K562 (cell line): ENCODE measurements around the gene TLX3. TPM values are rescaled to one million over a fixed set of nuclear protein-coding genes. Genes with fewer than 3 reads are reported as not detected.

Source experiments
- ATAC-seq: fragments of 200-7000 bp; cut with Tn5 transposase; 3 replicates; pipeline ENCODE4 v1.9.1; 2020; ENCODE audit warnings: moderate library complexity
- Bru-seq: library from RNA; stranded (reverse); fragments of 400-500 nt; gene quantifications from one replicate; lab custom pipeline; 2021; lab: Mats Ljungman, UMichigan
- BruChase-seq, 2 experiments: library from RNA; stranded (reverse); fragments of 400-500 nt; gene quantifications; one replicate each; lab custom pipeline; 2021; lab: Mats Ljungman, UMichigan
- BruUV-seq: library from RNA; stranded (reverse); fragments of 400-500 nt; replicated peaks from 2 replicates; lab custom pipeline; 2021; lab: Mats Ljungman, UMichigan
- CTCF ChIA-PET: fragments of 300-600 bp; formaldehyde crosslinking; extraction: SDS; loops from one replicate; lab custom pipeline; 2021; ENCODE audit warnings: low intra/inter-chr PET ratio; lab: Yijun Ruan, JAX
- POLR2A ChIA-PET: fragments of 300-600, 350-650 bp; sonication (Branson Sonifier 250); formaldehyde crosslinking; extraction: SDS; loops from one replicate; lab custom pipeline; 2021; ENCODE audit warnings: antibody characterized with exemption, inconsistent platforms; lab: Yijun Ruan, JAX
- DNase-seq, 4 experiments: peaks; one replicate each; pipeline versions ENCODE4 v3.0.0 to v3.0.0-alpha.2; 2011 to 2018; ENCODE audit warnings: low spot score in 3 of 4, mixed read lengths in 3 of 4; ENCODE audit errors: extremely low read depth in 1 of 4
- FAIRE-seq: peaks from 2 replicates; lab custom pipeline; 2011; peaks lifted over from hg19 to GRCh38; lab: Jason Lieb, UNC
- H2AFZ ChIP-seq: 2 replicates; pipeline ENCODE4 v1.6.0; 2011; ENCODE audit warnings: low read depth, low read length, control low read depth, inconsistent platforms
- H3K27ac ChIP-seq: fragments of 200-600 bp; 3 replicates; pipeline ENCODE4 v1.8.0; 2011; ENCODE audit warnings: low read depth, mild to moderate bottlenecking, control low read depth, inconsistent platforms, low read length, moderate library complexity, mixed read lengths; ENCODE audit errors: extremely low read depth
- H3K27me3 ChIP-seq, 2 experiments: fragments of 300-600 bp in 1 of 2; 2 replicates in 1 of 2; 3 replicates in 1 of 2; pipeline versions ENCODE4 v1.6.0 to v1.8.0; 2011; ENCODE audit warnings: inconsistent platforms in 2 of 2, low read length in 2 of 2, mild to moderate bottlenecking in 1 of 2, mixed read lengths in 1 of 2, moderate library complexity in 1 of 2; ENCODE audit not compliant: control insufficient read depth in 2 of 2, insufficient read depth in 2 of 2
- H3K36me3 ChIP-seq: fragments of 300-600 bp; 3 replicates; pipeline ENCODE4 v1.8.0; 2011; ENCODE audit warnings: mild to moderate bottlenecking, low read length, inconsistent platforms; ENCODE audit not compliant: control insufficient read depth, insufficient read depth
- H3K4me1 ChIP-seq, 2 experiments: fragments of 200-600 bp in 1 of 2; replicated peaks in 1 of 2; 2 replicates in 1 of 2; 3 replicates in 1 of 2; pipeline versions ENCODE4 v1.5.1 to v1.8.0; 2011; ENCODE audit warnings: inconsistent platforms in 2 of 2, low read length in 2 of 2, mild to moderate bottlenecking in 1 of 2, mixed read lengths in 1 of 2, moderate library complexity in 1 of 2; ENCODE audit not compliant: control insufficient read depth in 2 of 2, insufficient read depth in 2 of 2
- H3K4me2 ChIP-seq: 2 replicates; pipeline ENCODE4 v1.6.1; 2011; ENCODE audit warnings: low read length, control low read depth, inconsistent platforms, mixed read lengths; ENCODE audit not compliant: insufficient read depth
- H3K4me3 ChIP-seq: fragments of 200-600 bp; sonication (generic), shearing (Covaris generic); 2 replicates; pipeline ENCODE4 v1.5.1; 2016; ENCODE audit warnings: control low read depth, inconsistent platforms
- H3K79me2 ChIP-seq: fragments of 200-600 bp; 3 replicates; pipeline ENCODE4 v1.8.0; 2011; ENCODE audit warnings: low read length, inconsistent platforms; ENCODE audit not compliant: control insufficient read depth, insufficient read depth
- H3K9ac ChIP-seq, 2 experiments: 2 replicates each; pipeline versions ENCODE4 v1.6.0 to v1.6.1; 2011; ENCODE audit warnings: low read depth in 2 of 2, low read length in 2 of 2, control low read depth in 1 of 2, inconsistent platforms in 1 of 2, mild to moderate bottlenecking in 1 of 2, mixed read lengths in 1 of 2; ENCODE audit not compliant: insufficient read depth in 1 of 2
- H3K9me1 ChIP-seq: one replicate; pipeline ENCODE4 v1.6.0; 2011; ENCODE audit warnings: inconsistent platforms, mild to moderate bottlenecking, low read length, moderate library complexity; ENCODE audit not compliant: control insufficient read depth, insufficient read depth
- H3K9me3 ChIP-seq: replicated peaks from 2 replicates; pipeline ENCODE4 v1.5.1; 2011; ENCODE audit warnings: low read depth, low read length, inconsistent platforms; ENCODE audit not compliant: control insufficient read depth, insufficient read depth
- H4K20me1 ChIP-seq: replicated peaks from 2 replicates; pipeline ENCODE4 v1.6.1; 2011; ENCODE audit warnings: low read length, inconsistent platforms, mixed read lengths; ENCODE audit not compliant: control insufficient read depth, insufficient read depth
- ATF6 ChIP-seq: sonication (generic); formaldehyde crosslinking; IDR thresholded peaks from 2 replicates; pipeline ENCODE4 v1.4.0; 2020; ENCODE audit warnings: mild to moderate bottlenecking, missing genetic modification reagents
- CREB1 ChIP-seq, 2 experiments: sonication (generic) in 1 of 2; formaldehyde crosslinking in 1 of 2; IDR thresholded peaks; 2 replicates each; pipeline versions ENCODE4 v1.6.1 to v1.8.0; 2012 to 2022; ENCODE audit warnings: inconsistent platforms in 1 of 2, mild to moderate bottlenecking in 1 of 2, missing genetic modification reagents in 1 of 2, moderate library complexity in 1 of 2
- GTF2B ChIP-seq: IDR thresholded peaks from 2 replicates; pipeline ENCODE4 v1.6.1; 2011; ENCODE audit not compliant: insufficient read length; ENCODE audit errors: extremely low read depth
- HMGN3 ChIP-seq: IDR thresholded peaks from 2 replicates; pipeline ENCODE4 v1.6.1; 2011; ENCODE audit warnings: borderline replicate concordance, low read depth, mild to moderate bottlenecking, mixed read lengths, low read length; ENCODE audit not compliant: insufficient read length; ENCODE audit errors: extremely low read depth
- NCOR1 ChIP-seq: fragments of 450-650 bp; IDR thresholded peaks from 2 replicates; pipeline ENCODE4 v1.6.1; 2016; ENCODE audit warnings: mild to moderate bottlenecking, moderate library complexity
- NELFE ChIP-seq: IDR thresholded peaks from 2 replicates; pipeline ENCODE4 v1.6.1; 2011; ENCODE audit warnings: mild to moderate bottlenecking; ENCODE audit not compliant: insufficient read depth, insufficient read length
- PHB2 ChIP-seq: fragments of 450-650 bp; IDR thresholded peaks from 2 replicates; pipeline ENCODE4 v1.6.1; 2017; ENCODE audit warnings: low read depth
- PPARD ChIP-seq: fragments of 250-450 bp; sonication (Bioruptor Pico); IDR thresholded peaks from 2 replicates; pipeline ENCODE4 v1.8.0; 2022; ENCODE audit warnings: inconsistent platforms, mild to moderate bottlenecking, moderate library complexity
- STAT5B ChIP-seq: fragments of 250-450 bp; sonication (Bioruptor Pico); IDR thresholded peaks from 2 replicates; pipeline ENCODE4 v1.8.0; 2021; ENCODE audit warnings: mild to moderate bottlenecking, inconsistent platforms
- TSC22D4 ChIP-seq: fragments of 450-650 bp; IDR thresholded peaks from 2 replicates; pipeline ENCODE4 v1.6.1; 2016; ENCODE audit warnings: missing genetic modification characterization, missing biosample characterization, control low read depth
- ZNF121 ChIP-seq: sonication (generic); formaldehyde crosslinking; conservative IDR thresholded peaks from 2 replicates; pipeline ENCODE4 v1.8.0; 2022; ENCODE audit warnings: missing genetic modification reagents
- ZNF263 ChIP-seq: sonication (generic); formaldehyde crosslinking; IDR thresholded peaks from 2 replicates; pipeline ENCODE4 v1.8.0; 2022; ENCODE audit warnings: mild to moderate bottlenecking, missing genetic modification reagents, borderline replicate concordance
- WGBS: fragments of 100-300 bp; shearing (Covaris generic); methylation state at CpG from one replicate; pipeline ENCODE4 v1.1.6; 2016; ENCODE audit warnings: low coverage, mixed read lengths; ENCODE audit not compliant: insufficient coverage; ENCODE audit errors: missing lambda C conversion rate; 5-methylcytosine and 5-hydroxymethylcytosine counted together
- in situ Hi-C: fragments of 300-500 bp; cut with MboI; formaldehyde crosslinking; loops from 4 replicates; pipeline ENCODE4 v1.15.0; 2018; ENCODE audit warnings: inconsistent platforms, mixed read lengths
- intact Hi-C: fragments of 100-400 bp; cut with micrococcal nuclease; formaldehyde crosslinking; loops from 2 replicates; pipeline ENCODE4 v1.14.2; 2022
- long read RNA-seq, 3 experiments: library from polyadenylated mRNA in 2 of 3; library from RNA in 1 of 3; unstranded in 2 of 3; stranded (forward) in 1 of 3; transcript quantifications; one replicate each; pipeline ENCODE4 v2.0.0, GENCODE V29; 2019 to 2022
- polyA minus RNA-seq, 3 experiments: library from RNA; depleted of rRNA, polyadenylated mRNA; stranded (reverse); fragments of >200 nt; gene quantifications; 2 replicates each; pipeline ENCODE4 v1.2.3, GENCODE V29; 2011
- polyA plus RNA-seq, 8 experiments: library from polyadenylated mRNA; depleted of rRNA in 4 of 8; stranded (reverse) in 5 of 8; unstranded in 3 of 8; fragments of >200 nt; fragmentation: Nextera tagmentation in 2 of 8; fragmentation: Illumina TruSeq in 1 of 8; extraction: Ambion mirVana in 2 of 8; extraction: Trizol in 1 of 8; gene quantifications; 2 replicates each; pipeline versions ENCODE4 v1.2.1 to v1.2.3, GENCODE V29; 2011 to 2014; ENCODE audit warnings: inconsistent platforms in 1 of 8, missing spikeins in 1 of 8
- total RNA-seq, 7 experiments: library from RNA; depleted of rRNA in 6 of 7; stranded (reverse); fragments of >200 nt in 6 of 7; fragmentation: Illumina TruSeq in 2 of 7; extraction: Trizol in 2 of 7; gene quantifications; 2 replicates each; pipeline versions ENCODE4 v1.2.1 to v1.2.3, GENCODE V29; 2011 to 2021; ENCODE audit warnings: low replicate concordance in 1 of 7

Gene TLX3
- not detected in 2 replicates for total RNA-seq (2011; cell fraction: chromatin; rRNA removed; ENCODE audit: low replicate concordance)
- not detected in 2 replicates for total RNA-seq (2011; cell fraction: nucleolus; rRNA removed)
- total RNA-seq (2011; cell fraction: nucleoplasm; rRNA removed) = not detected in 2 replicates
- total RNA-seq (2014; rRNA removed) (not detected in 2 replicates), total RNA-seq (2014; rRNA removed; fragmentation: Illumina TruSeq; extraction: Trizol) (not detected in 2 replicates), total RNA-seq (2015; rRNA removed; fragmentation: Illumina TruSeq; extraction: Trizol) (not detected in 2 replicates), total RNA-seq (2021) (not detected in 2 replicates), polyA plus RNA-seq (2011; rRNA removed) (not detected in 2 replicates), polyA plus RNA-seq (2014; fragmentation: Illumina TruSeq; extraction: Trizol) (not detected in 2 replicates), polyA plus RNA-seq (2014; fragmentation: Nextera tagmentation; extraction: Ambion mirVana) (not detected), polyA plus RNA-seq (2014; rRNA removed) (not detected in 2 replicates), polyA minus RNA-seq (2011; rRNA and poly(A)+ RNA removed) (not detected in 2 replicates), Bru-seq, nascent RNA (not detected), BruChase-seq, experiment 1, labeled RNA remaining after a 2-hour chase (not detected), BruChase-seq, experiment 2, labeled RNA remaining after a 6-hour chase (not detected)
- not detected in 2 replicates for polyA plus RNA-seq (2011; cell fraction: cytosol; rRNA removed)
- polyA plus RNA-seq (2011; cell fraction: nucleus; rRNA removed) = not detected in 2 replicates
- polyA plus RNA-seq (2012) = not detected in 2 replicates
- not detected in 2 replicates for polyA minus RNA-seq (2011; cell fraction: cytosol; rRNA and poly(A)+ RNA removed)
- polyA minus RNA-seq (2011; cell fraction: nucleus; rRNA and poly(A)+ RNA removed) = not detected in 2 replicates
- long read RNA-seq, experiment 1 = 0 reads
- long read RNA-seq, experiment 2 = 0 reads
- long read RNA-seq, experiment 3 = 0 reads

GRCh38 chr5:171308453-171309275 lies at the start of gene TLX3:
TLX3 (plus strand) TSS chr5:171309248; CDS start chr5:171309366, 118 bp downstream.
- Histone ChIP-seq H3K27me3 (peaks cover 0 to 33% of the 10 kb centered on the region in 2 experiments; a peak in 2 of 5 replicates), H3K27ac (no peak within 1 kb of the TSS), H3K9ac (no peak within 1 kb of the TSS), H3K4me1 (peaks cover 0 to 4% of the 10 kb centered on the region in 2 experiments; a peak in 1 of 5 replicates), H3K79me2 (no peaks in the 10 kb centered on the region), H2AFZ (no peak within 1 kb of the TSS), H3K36me3 (no peaks in the 10 kb centered on the region), H3K4me2 (no peak within 1 kb of the TSS), H3K9me3 (no peaks in the 10 kb centered on the region), H4K20me1 (no peaks in the 10 kb centered on the region), H3K9me1 (no peaks in the 10 kb centered on the region), H3K4me3 (no peak within 1 kb of the TSS)
- in situ Hi-C loops (no loop called here), intact Hi-C loops (no loop called here)
- no peak for ATAC-seq
- POLR2A ChIA-PET = no interaction called here
- no peak for DNase-seq
- no TSS peak for BruUV-seq
- FAIRE-seq = no peak
- TF ChIP-seq NCOR1 = no peak
- no peak for TF ChIP-seq ZNF263 (CRISPR knock-in tag)
- TF ChIP-seq ATF6 = no peak
- TF ChIP-seq TSC22D4 (tag) = no peak
- TF ChIP-seq CREB1 (IDR thresholded peaks at IDR 0.05) = no peak
- TF ChIP-seq CREB1 (CRISPR knock-in tag; IDR thresholded peaks at IDR 0.05) = no peak
- TF ChIP-seq ZNF121 (CRISPR knock-in tag) = no peak
- TF ChIP-seq PHB2 = no peak
- no peak for TF ChIP-seq NELFE
- TF ChIP-seq PPARD (CRISPR knock-in tag) = no peak
- no peak for TF ChIP-seq HMGN3
- no peak for TF ChIP-seq STAT5B
- no peak for TF ChIP-seq GTF2B
- WGBS = 57% methylated on average over 38 of the region's 73 CpGs
- CTCF ChIA-PET = no interaction called here
